ENCODE measurements around the gene CUL1.

The CUL1 gene

DNA sequence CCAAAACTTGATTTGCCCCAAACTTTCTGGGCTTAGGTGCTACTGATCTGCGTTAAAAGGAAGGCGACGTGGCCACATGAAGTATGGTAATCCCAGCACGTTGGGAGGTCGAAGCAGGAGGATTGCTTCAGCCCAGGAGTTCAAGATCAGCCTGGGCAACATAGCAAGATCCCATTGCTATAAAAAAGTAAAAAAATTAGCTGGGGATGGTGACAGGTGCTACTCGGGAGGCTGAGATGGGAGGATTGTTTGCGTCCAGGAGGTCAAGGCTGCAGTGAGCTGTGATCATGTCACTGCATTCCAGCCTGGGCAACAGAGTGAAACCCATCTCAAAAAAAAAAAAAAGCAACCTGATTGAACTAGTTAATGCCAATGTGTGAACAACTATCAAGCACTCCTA, 5.1 kb upstream of the CUL1 start:
- TF ChIP-seq, protein P1, sequence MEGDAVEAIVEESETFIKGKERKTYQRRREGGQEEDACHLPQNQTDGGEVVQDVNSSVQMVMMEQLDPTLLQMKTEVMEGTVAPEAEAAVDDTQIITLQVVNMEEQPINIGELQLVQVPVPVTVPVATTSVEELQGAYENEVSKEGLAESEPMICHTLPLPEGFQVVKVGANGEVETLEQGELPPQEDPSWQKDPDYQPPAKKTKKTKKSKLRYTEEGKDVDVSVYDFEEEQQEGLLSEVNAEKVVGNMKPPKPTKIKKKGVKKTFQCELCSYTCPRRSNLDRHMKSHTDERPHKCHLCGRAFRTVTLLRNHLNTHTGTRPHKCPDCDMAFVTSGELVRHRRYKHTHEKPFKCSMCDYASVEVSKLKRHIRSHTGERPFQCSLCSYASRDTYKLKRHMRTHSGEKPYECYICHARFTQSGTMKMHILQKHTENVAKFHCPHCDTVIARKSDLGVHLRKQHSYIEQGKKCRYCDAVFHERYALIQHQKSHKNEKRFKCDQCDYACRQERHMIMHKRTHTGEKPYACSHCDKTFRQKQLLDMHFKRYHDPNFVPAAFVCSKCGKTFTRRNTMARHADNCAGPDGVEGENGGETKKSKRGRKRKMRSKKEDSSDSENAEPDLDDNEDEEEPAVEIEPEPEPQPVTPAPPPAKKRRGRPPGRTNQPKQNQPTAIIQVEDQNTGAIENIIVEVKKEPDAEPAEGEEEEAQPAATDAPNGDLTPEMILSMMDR (conservative IDR thresholded peaks at IDR 0.05; ENCODE audit: low read depth): no peak
- CTCF ChIA-PET: no interaction called here

DNA sequence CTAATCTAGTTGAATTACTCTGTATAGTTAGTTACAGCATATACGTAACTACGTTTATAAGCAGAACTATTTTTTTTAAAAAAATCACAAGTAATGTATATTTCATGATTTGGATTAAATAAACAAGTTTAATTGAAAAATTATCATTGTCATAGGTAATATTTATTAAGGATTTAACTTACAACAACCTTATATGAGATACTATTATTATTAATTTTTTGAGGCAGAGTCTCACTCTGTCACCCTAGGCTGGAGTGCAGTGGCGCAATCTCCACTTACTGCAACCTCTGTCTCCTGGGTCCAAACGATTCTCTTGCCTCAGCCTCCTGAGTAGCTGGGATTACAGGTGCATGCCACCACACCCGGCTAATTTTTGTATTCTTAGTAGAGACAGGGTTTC, 4.1 kb upstream of the CUL1 start:
- CTCF ChIA-PET: no interaction called here

More for the DNA sequence above, 5.1 kb upstream of the CUL1 start:
- POLR2A ChIA-PET (ENCODE audit: low non-redundant PET): no interaction called here
- H3K27ac ChIP-seq: no peak overlapping the region
- no peak for DNase-seq (ENCODE audit: low spot score)

DNA sequence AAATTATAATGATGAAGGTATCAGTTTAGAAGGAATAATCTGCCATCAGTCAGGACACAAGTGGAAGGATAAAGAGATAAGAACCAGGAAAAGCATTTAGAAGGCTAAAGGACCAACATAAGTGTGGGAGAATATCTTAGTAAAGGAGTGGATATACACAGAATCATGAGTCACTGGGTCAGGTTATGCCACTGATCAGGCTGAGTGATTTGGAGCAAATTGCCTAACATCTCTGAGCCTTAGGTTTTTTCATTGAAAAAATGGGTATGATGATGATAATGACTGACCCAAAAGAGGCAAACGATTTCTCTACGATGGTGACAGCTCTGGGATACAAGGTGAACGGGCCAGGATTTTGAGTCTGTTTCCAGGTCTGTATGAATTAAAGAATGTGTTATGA, 2.8 kb upstream of the CUL1 start:
- no peak for DNase-seq (ENCODE audit: low spot score)
- TF ChIP-seq, protein P1 (conservative IDR thresholded peaks at IDR 0.05; ENCODE audit: low read depth): no peak
- H3K27ac ChIP-seq: no peak overlapping the region
- ChIA-PET CTCF (no interaction called here), POLR2A (ENCODE audit: low non-redundant PET) (no interaction called here)

More for the DNA sequence above, 4.1 kb upstream of the CUL1 start:
- TF ChIP-seq, protein P1 (conservative IDR thresholded peaks at IDR 0.05; ENCODE audit: low read depth): no peak
- no peak overlapping the region for H3K27ac ChIP-seq
- POLR2A ChIA-PET (ENCODE audit: low non-redundant PET): no interaction called here
- DNase-seq (ENCODE audit: low spot score): no peak

DNA sequence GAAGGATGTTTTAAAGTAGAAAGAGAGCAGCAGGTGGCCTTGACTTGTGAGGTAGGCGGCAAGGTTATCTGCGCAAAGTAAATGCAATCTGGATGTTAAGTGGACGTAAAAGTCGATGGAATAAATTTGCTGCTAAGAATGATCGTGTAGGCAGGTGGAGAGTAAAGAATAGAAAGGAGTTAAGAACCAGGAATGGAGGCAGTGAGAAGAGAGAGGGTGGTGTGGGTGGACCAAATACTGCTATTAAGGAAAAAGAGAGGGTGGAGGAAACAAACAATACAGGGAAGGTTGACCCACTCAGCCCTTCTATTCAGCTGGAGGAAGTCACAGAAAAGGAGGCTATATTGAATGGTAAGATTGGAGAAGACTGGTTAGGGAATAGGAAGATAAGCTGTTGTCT, 1.9 kb upstream of the CUL1 start:
- ChIA-PET CTCF (interaction anchor here (0.6 kb wide), 2 partner anchors 401 to 442 kb away, joined by 3 to 6 read pairs; no protein-coding TSS in a partner anchor), POLR2A (ENCODE audit: low non-redundant PET) (no interaction called here)
- H3K27ac ChIP-seq: no peak overlapping the region
- TF ChIP-seq, protein P1 (conservative IDR thresholded peaks at IDR 0.05; ENCODE audit: low read depth): no peak
- no peak for DNase-seq (ENCODE audit: low spot score)

DNA sequence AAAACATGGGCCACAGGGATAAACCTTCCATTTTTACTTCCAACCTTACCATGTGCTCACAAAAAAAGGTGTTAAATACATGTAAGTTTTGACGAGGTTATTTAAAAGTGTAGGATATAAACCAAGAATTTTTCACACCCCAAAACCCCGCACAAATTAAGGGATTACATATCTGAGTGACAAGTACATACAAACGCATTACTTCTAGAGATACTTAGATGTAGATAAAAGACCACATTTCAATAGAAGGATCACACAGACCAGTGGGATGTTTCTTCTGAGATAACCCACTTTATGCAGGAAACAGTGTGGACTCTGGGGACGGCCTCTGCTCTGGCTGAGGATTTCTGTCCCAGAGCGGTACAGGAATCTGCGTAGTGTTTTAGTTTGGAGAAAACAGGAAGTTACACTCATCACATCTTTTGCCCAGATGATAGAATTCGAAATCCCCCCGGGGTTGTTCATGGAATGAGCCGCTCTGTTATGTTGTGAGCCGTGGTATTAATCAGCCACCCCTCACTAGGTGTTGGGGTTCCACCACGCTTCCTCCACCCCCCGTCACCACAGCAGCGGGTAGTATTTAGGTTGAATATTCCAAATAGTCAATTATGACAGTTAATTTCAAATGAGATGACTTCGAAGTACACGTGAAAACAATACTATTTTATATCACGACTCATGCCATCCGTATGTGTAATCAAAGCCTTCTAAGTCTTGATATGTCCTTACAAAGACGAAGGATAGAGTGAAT, 1.3 kb upstream of the CUL1 start:
- CTCF ChIA-PET: interaction anchor here (0.6 kb wide), 1 partner anchor 442 kb away, joined by 3 read pairs; no protein-coding TSS in a partner anchor
- TF ChIP-seq, protein P1 (conservative IDR thresholded peaks at IDR 0.05; ENCODE audit: low read depth): no peak
- no peak for DNase-seq (ENCODE audit: low spot score)
- peak overlapping the region; percentile 93 for H3K27ac ChIP-seq
- POLR2A ChIA-PET (ENCODE audit: low non-redundant PET): no interaction called here

DNA sequence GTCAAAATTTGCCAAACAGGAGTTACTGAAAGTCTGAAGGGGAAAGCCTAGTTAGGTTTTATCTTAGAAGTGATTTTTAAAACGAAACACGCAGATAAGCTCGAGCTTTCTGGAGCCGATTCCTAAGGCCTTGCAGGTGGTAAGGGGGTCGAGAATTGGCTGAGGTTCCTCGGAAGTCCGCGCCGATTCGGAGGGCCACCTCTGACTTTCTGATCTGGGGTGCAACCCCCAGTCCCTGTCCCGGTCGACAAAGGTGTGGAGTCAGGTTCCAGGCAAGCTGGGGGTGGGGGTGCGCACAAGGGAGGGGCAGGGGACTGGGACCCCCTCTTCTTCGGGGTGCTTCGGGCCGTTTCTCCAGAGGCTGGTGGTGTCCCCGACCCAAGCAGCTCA, 701 bp upstream of the CUL1 start:
- peak overlapping the region; percentile 93 for H3K27ac ChIP-seq
- POLR2A ChIA-PET (ENCODE audit: low non-redundant PET): no interaction called here

More for the DNA sequence above, 701 bp upstream of the CUL1 start:
- CTCF ChIA-PET: no interaction called here
- TF ChIP-seq, protein P1 (conservative IDR thresholded peaks at IDR 0.05; ENCODE audit: low read depth): no peak
- DNase-seq (ENCODE audit: low spot score): no peak
